A549 (cell line): ENCODE measurements around the gene HTT-AS. TPM values are rescaled to one million over a fixed set of nuclear protein-coding genes. Genes with fewer than 3 reads are reported as not detected.

Experiments used
- ATAC-seq, 2 experiments: fragments of 200-7000 bp in 1 of 2; fragments of >200 bp in 1 of 2; cut with Nextera tagmentation in 1 of 2; cut with Tn5 transposase in 1 of 2; 3 replicates each; pipeline versions ENCODE4 v1.8.0 to v1.9.1; 2018 to 2020; ENCODE audit warnings: mild to moderate bottlenecking in 1 of 2, moderate library complexity in 1 of 2
- CTCF ChIA-PET: fragments of 300-600 bp; sonication (Branson Sonifier 250); formaldehyde crosslinking; extraction: SDS; loops from one replicate; lab custom pipeline; 2021; ENCODE audit warnings: antibody characterized with exemption, inconsistent platforms; lab: Yijun Ruan, JAX
- POLR2A ChIA-PET: fragments of 350-600 bp; formaldehyde crosslinking; extraction: SDS; loops from one replicate; lab custom pipeline; 2021; ENCODE audit warnings: antibody characterized with exemption, inconsistent platforms; lab: Yijun Ruan, JAX
- DNase-seq, 2 experiments: peaks; one replicate each; pipeline versions ENCODE4 v3.0.0 to v3.0.0-alpha.2; 2011 to 2016; ENCODE audit warnings: low read depth in 1 of 2, low spot score in 1 of 2
- FAIRE-seq: peaks from 2 replicates; lab custom pipeline; 2011; peaks lifted over from hg19 to GRCh38; lab: Jason Lieb, UNC
- H3K27ac ChIP-seq, 2 experiments: fragments of >200 bp; sonication (Bioruptor Twin); formaldehyde crosslinking; 3 replicates each; pipeline ENCODE4 v1.5.1; 2016 to 2017
- H3K4me1 ChIP-seq: fragments of >200 bp; sonication (Bioruptor Twin); formaldehyde crosslinking; 3 replicates; pipeline ENCODE4 v1.6.1; 2016
- H3K4me2 ChIP-seq: fragments of >200 bp; sonication (Bioruptor Twin); formaldehyde crosslinking; 3 replicates; pipeline ENCODE4 v1.6.1; 2016
- H3K4me3 ChIP-seq: fragments of >200 bp; sonication (Bioruptor Twin); formaldehyde crosslinking; 3 replicates; pipeline ENCODE4 v1.5.1; 2016
- H3K9me3 ChIP-seq: fragments of >200 bp; sonication (Bioruptor Twin); formaldehyde crosslinking; 3 replicates; pipeline ENCODE4 v1.6.1; 2016
- CBX2 ChIP-seq: fragments of 200-600 bp; sonication (generic); IDR thresholded peaks from 2 replicates; pipeline ENCODE4 v1.6.1; 2016; ENCODE audit warnings: low read depth, mild to moderate bottlenecking, borderline replicate concordance
- CBX8 ChIP-seq: fragments of 200-600 bp; sonication (generic); IDR thresholded peaks from 2 replicates; pipeline ENCODE4 v1.6.1; 2016
- CEBPB ChIP-seq, 2 experiments: fragments of >200 bp in 1 of 2; sonication (Bioruptor Twin) in 1 of 2; formaldehyde crosslinking in 1 of 2; IDR thresholded peaks; 2 replicates each; pipeline ENCODE4 v1.6.1; 2012 to 2016
- CHD2 ChIP-seq: fragments of 150-350 bp; IDR thresholded peaks from 2 replicates; pipeline ENCODE4 v1.6.1; 2014; ENCODE audit warnings: low read length; ENCODE audit not compliant: partially characterized antibody
- CTCF ChIP-seq: fragments of >200 bp; sonication (Bioruptor Twin); formaldehyde crosslinking; IDR thresholded peaks from 3 replicates; pipeline ENCODE4 v1.5.1; 2016
- FOSL2 ChIP-seq, 2 experiments: fragments of 450-650 bp in 1 of 2; fragments of >200 bp in 1 of 2; sonication (Bioruptor Twin) in 1 of 2; formaldehyde crosslinking; IDR thresholded peaks; 2 replicates each; pipeline versions ENCODE4 v1.5.0 to v1.6.1; 2016 to 2020; ENCODE audit warnings: mild to moderate bottlenecking in 1 of 2, moderate library complexity in 1 of 2
- GATA3 ChIP-seq: IDR thresholded peaks from 2 replicates; pipeline ENCODE4 v1.6.1; 2012; ENCODE audit warnings: borderline replicate concordance
- HDAC2 ChIP-seq: fragments of 200-600 bp; sonication (generic); IDR thresholded peaks from 2 replicates; pipeline ENCODE4 v1.6.1; 2016
- HES2 ChIP-seq: fragments of >200 bp; sonication (Bioruptor Twin); formaldehyde crosslinking; IDR thresholded peaks from 2 replicates; pipeline ENCODE4 v1.6.1; 2016
- KDM1A ChIP-seq: fragments of 200-600 bp; sonication (generic); IDR thresholded peaks from 2 replicates; pipeline ENCODE4 v1.6.1; 2016; ENCODE audit warnings: low read depth, mild to moderate bottlenecking
- MAX ChIP-seq: IDR thresholded peaks from 2 replicates; pipeline ENCODE4 v1.6.1; 2012
- MAZ ChIP-seq: fragments of 150-350 bp; IDR thresholded peaks from 2 replicates; pipeline ENCODE4 v1.6.1; 2014; ENCODE audit warnings: antibody characterized with exemption, low read depth, low read length, borderline replicate concordance
- NFE2L2 ChIP-seq: fragments of 150-350 bp; conservative IDR thresholded peaks from 2 replicates; pipeline ENCODE4 v1.6.1; 2014; ENCODE audit warnings: low read length
- PBX3 ChIP-seq: IDR thresholded peaks from 2 replicates; pipeline ENCODE4 v1.6.1; 2012
- PHF8 ChIP-seq: fragments of 200-600 bp; sonication (generic); IDR thresholded peaks from 2 replicates; pipeline ENCODE4 v1.6.1; 2016; ENCODE audit warnings: low read depth, mild to moderate bottlenecking, antibody characterized with exemption, moderate library complexity, borderline replicate concordance
- RCOR1 ChIP-seq: fragments of 150-350 bp; IDR thresholded peaks from 2 replicates; pipeline ENCODE4 v1.6.1; 2014; ENCODE audit warnings: antibody characterized with exemption, low read length, low read depth
- RFX5 ChIP-seq: fragments of 450-650 bp; IDR thresholded peaks from 2 replicates; pipeline ENCODE4 v1.7.1; 2014; ENCODE audit warnings: antibody characterized with exemption, mild to moderate bottlenecking, moderate library complexity
- RNF2 ChIP-seq: fragments of 200-600 bp; sonication (generic); IDR thresholded peaks from 2 replicates; pipeline ENCODE4 v1.6.1; 2016; ENCODE audit warnings: low read depth, mild to moderate bottlenecking, antibody characterized with exemption, moderate library complexity, borderline replicate concordance
- SREBF2 ChIP-seq: fragments of 450-650 bp; IDR thresholded peaks from 2 replicates; pipeline ENCODE4 v1.6.1; 2014; ENCODE audit warnings: mild to moderate bottlenecking, moderate library complexity
- USF2 ChIP-seq: fragments of 450-650 bp; IDR thresholded peaks from 2 replicates; pipeline ENCODE4 v1.6.1; 2014; ENCODE audit warnings: antibody characterized with exemption
- ZFP36 ChIP-seq: fragments of 450-650 bp; IDR thresholded peaks from 2 replicates; pipeline ENCODE4 v1.6.1; 2014; ENCODE audit warnings: borderline replicate concordance; ENCODE audit not compliant: partially characterized antibody
- ZNF302 ChIP-seq: fragments of 250-450 bp; sonication (Bioruptor Pico); IDR thresholded peaks from 2 replicates; pipeline ENCODE4 v1.9.0; 2021; ENCODE audit warnings: inconsistent platforms, mild to moderate bottlenecking, moderate library complexity
- ZSCAN20 ChIP-seq: fragments of 250-450 bp; sonication (Bioruptor Pico); IDR thresholded peaks from 2 replicates; pipeline ENCODE4 v1.8.0; 2022; ENCODE audit warnings: mild to moderate bottlenecking, moderate library complexity
- WGBS: methylation state at CpG from one replicate; pipeline ENCODE4 v1.1.6; 2017; ENCODE audit errors: missing lambda C conversion rate; 5-methylcytosine and 5-hydroxymethylcytosine counted together
- polyA plus RNA-seq, 4 experiments: library from polyadenylated mRNA; depleted of rRNA in 3 of 4; stranded (reverse); fragments of >200 nt; fragmentation: RNase III in 1 of 4; extraction: RNeasy Plus Mini Kit Qiagen cat#74134 plus additional on column Dnase treatment in 1 of 4; gene quantifications; 2 replicates in 3 of 4; 3 replicates in 1 of 4; pipeline ENCODE4 v1.2.3, GENCODE V29; 2011 to 2017

HTT-AS gene
- polyA plus RNA-seq, 2 of the 4 experiments (the other 2 are of a cell fraction): not detected

- DNase-seq: no peak
- no peak overlapping the region for H3K4me2 ChIP-seq
- no peaks in the 10 kb centered on the region for H3K9me3 ChIP-seq
- no peak overlapping the region for H3K27ac ChIP-seq
- TF ChIP-seq CBX8: no peak
- no peak for TF ChIP-seq CEBPB (IDR thresholded peaks at IDR 0.05)
- TF ChIP-seq MAX: no peak
- no peak for TF ChIP-seq RCOR1
- TF ChIP-seq KDM1A: no peak
- TF ChIP-seq MAZ: no peak
- no peak for TF ChIP-seq ZSCAN20 (CRISPR knock-in tag)
- no peak for TF ChIP-seq RNF2
- no peak for TF ChIP-seq GATA3
- no peak for TF ChIP-seq NFE2L2
- no peak for TF ChIP-seq FOSL2 (IDR thresholded peaks at IDR 0.05)
- TF ChIP-seq FOSL2 (CRISPR knock-in tag; IDR thresholded peaks at IDR 0.05): no peak
- TF ChIP-seq USF2: no peak
- TF ChIP-seq PBX3: no peak
- no peak for TF ChIP-seq ZFP36
- no peak for TF ChIP-seq CHD2
- no peak for TF ChIP-seq HES2
- no peak for TF ChIP-seq RFX5
- CTCF ChIA-PET: interaction anchor here (0.8 kb wide), 1 partner anchor 106 kb away, joined by 3 read pairs; no protein-coding TSS in a partner anchor
- 58% methylated on average over 11 of the region's 11 CpGs for WGBS
- POLR2A ChIA-PET: no interaction called here
- no peak for FAIRE-seq
- H3K4me1 ChIP-seq: no peaks in the 10 kb centered on the region
- no peak for ATAC-seq
- no peak overlapping the region for H3K4me3 ChIP-seq
Measured at GRCh38 chr4:3043282-3044020, 30.9 kb downstream of the HTT-AS start.

GRCh38 chr4:3042226-3042625 lies 32.1 kb downstream of the HTT-AS start:
- WGBS: 59% methylated on average over 9 of the region's 10 CpGs
- FAIRE-seq: no peak
- POLR2A ChIA-PET: no interaction called here
- Histone ChIP-seq H3K4me3 (no peak overlapping the region), H3K27ac (no peak overlapping the region), H3K4me2 (no peak overlapping the region), H3K4me1 (no peaks in the 10 kb centered on the region), H3K9me3 (no peaks in the 10 kb centered on the region)
- DNase-seq: no peak
- CTCF ChIA-PET: interaction anchor here (0.6 to 1.4 kb wide), 2 partner anchors 18 to 65 kb away, joined by 4 read pairs; no protein-coding TSS in a partner anchor
- ATAC-seq: no peak
- TF ChIP-seq CBX2 (no peak), SREBF2 (no peak), HDAC2 (no peak), PHF8 (no peak), ZNF302 (CRISPR knock-in tag) (no peak), CTCF (no peak)
- TF ChIP-seq, all 56 proteins: peak for 0
